Parathyroid adenoma (tissue), 2 donors: Measurements from ENCODE around the gene CYP8B1.

Source experiments
- H2AFZ ChIP-seq: fragments of 300-600 bp; sonication (generic); one replicate; pipeline ENCODE4 v1.7.0; 2017; ENCODE audit warnings: antibody characterized with exemption, mild to moderate bottlenecking
- H3K27ac ChIP-seq: fragments of 300-600 bp; sonication (generic); one replicate; pipeline ENCODE4 v1.7.0; 2017
- H3K27me3 ChIP-seq: fragments of 300-600 bp; sonication (generic); one replicate; pipeline ENCODE4 v1.7.0; 2017; ENCODE audit warnings: low read length; ENCODE audit not compliant: control insufficient read depth, insufficient read depth
- H3K36me3 ChIP-seq: fragments of 300-600 bp; sonication (generic); one replicate; pipeline ENCODE4 v1.7.0; 2017; ENCODE audit warnings: low read length; ENCODE audit not compliant: control insufficient read depth, insufficient read depth
- H3K4me1 ChIP-seq: fragments of 300-600 bp; sonication (generic); one replicate; pipeline ENCODE4 v1.7.0; 2017; ENCODE audit warnings: control low read depth
- H3K4me2 ChIP-seq: fragments of 300-600 bp; sonication (generic); one replicate; pipeline ENCODE4 v1.7.0; 2017; ENCODE audit warnings: low read length
- H3K4me3 ChIP-seq: fragments of 300-600 bp; sonication (generic); one replicate; pipeline ENCODE4 v1.7.0; 2017; ENCODE audit warnings: low read depth, low read length
- H3K79me2 ChIP-seq: fragments of 300-600 bp; sonication (generic); one replicate; pipeline ENCODE4 v1.7.0; 2017; ENCODE audit warnings: control low read depth
- H3K9ac ChIP-seq: fragments of 300-600 bp; sonication (generic); one replicate; pipeline ENCODE4 v1.7.0; 2017; ENCODE audit warnings: mild to moderate bottlenecking
- H3K9me3 ChIP-seq: fragments of 300-600 bp; sonication (generic); one replicate; pipeline ENCODE4 v1.7.0; 2017; ENCODE audit warnings: low read length; ENCODE audit not compliant: control insufficient read depth
- CTCF ChIP-seq: fragments of 300-600 bp; sonication (generic); IDR thresholded peaks from one replicate; pipeline ENCODE4 v1.7.0; 2017; ENCODE audit warnings: antibody characterized with exemption, mild to moderate bottlenecking
- donor health status: primary hyperparathyroidism.

CYP8B1 gene

GRCh38 chr3:42908675-42909074 lies 33.0 kb upstream of the CYP8B1 start:
- H3K9me3 ChIP-seq = no peaks in the 10 kb centered on the region
- no peaks in the 10 kb centered on the region for H3K27me3 ChIP-seq
- H3K79me2 ChIP-seq = no peaks in the 10 kb centered on the region
- H3K27ac ChIP-seq = no peak overlapping the region
- no peak for TF ChIP-seq CTCF
- no peak overlapping the region for H3K9ac ChIP-seq
- no peak overlapping the region for H3K4me2 ChIP-seq
- no peaks in the 10 kb centered on the region for H3K36me3 ChIP-seq
- H3K4me3 ChIP-seq = no peak overlapping the region
- no peak overlapping the region for H2AFZ ChIP-seq
- H3K4me1 ChIP-seq = no peaks in the 10 kb centered on the region

GRCh38 chr3:42906848-42907183 lies 31.1 kb upstream of the CYP8B1 start:
- Histone ChIP-seq H3K36me3 (no peaks in the 10 kb centered on the region), H3K4me3 (no peak overlapping the region), H3K4me2 (no peak overlapping the region), H2AFZ (peak overlapping the region; percentile 87), H3K9ac (no peak overlapping the region), H3K79me2 (no peaks in the 10 kb centered on the region), H3K27ac (no peak overlapping the region), H3K9me3 (no peaks in the 10 kb centered on the region), H3K27me3 (no peaks in the 10 kb centered on the region), H3K4me1 (no peaks in the 10 kb centered on the region)
- no peak for TF ChIP-seq CTCF

GRCh38 chr3:42906070-42906847 lies 30.6 kb upstream of the CYP8B1 start, which contains the start of gene ZNF662:
Gene ZNF662, plus strand, starts transcription at chr3:42906142. Its CDS starts 1,973 bp downstream, at chr3:42908115.
- H3K4me2 ChIP-seq = peak within 1 kb of the TSS; percentile 47
- H3K9ac ChIP-seq = no peak within 1 kb of the TSS
- no peaks in the 10 kb centered on the region for H3K27me3 ChIP-seq
- TF ChIP-seq CTCF = no peak
- no peaks in the 10 kb centered on the region for H3K79me2 ChIP-seq
- peak within 1 kb of the TSS; percentile 87 for H2AFZ ChIP-seq
- peak within 1 kb of the TSS; percentile 31 for H3K4me3 ChIP-seq
- no peaks in the 10 kb centered on the region for H3K36me3 ChIP-seq
- H3K27ac ChIP-seq = no peak within 1 kb of the TSS
- H3K4me1 ChIP-seq = no peaks in the 10 kb centered on the region
- no peaks in the 10 kb centered on the region for H3K9me3 ChIP-seq

GRCh38 chr3:42905740-42906069 lies 30.0 kb upstream of the CYP8B1 start:
- H3K36me3 ChIP-seq = no peaks in the 10 kb centered on the region
- H3K27me3 ChIP-seq = no peaks in the 10 kb centered on the region
- H3K9me3 ChIP-seq = no peaks in the 10 kb centered on the region
- peak overlapping the region; percentile 87 for H2AFZ ChIP-seq
- H3K4me2 ChIP-seq = no peak overlapping the region
- no peaks in the 10 kb centered on the region for H3K4me1 ChIP-seq
- peak overlapping the region; percentile 31 for H3K4me3 ChIP-seq
- no peak for TF ChIP-seq CTCF
- no peak overlapping the region for H3K27ac ChIP-seq
- H3K79me2 ChIP-seq = no peaks in the 10 kb centered on the region
- H3K9ac ChIP-seq = no peak overlapping the region

- no peaks in the 10 kb centered on the region for H3K4me1 ChIP-seq
- no peak overlapping the region for H2AFZ ChIP-seq
- H3K27ac ChIP-seq = no peak overlapping the region
- no peak for TF ChIP-seq CTCF
- H3K27me3 ChIP-seq = no peaks in the 10 kb centered on the region
- no peaks in the 10 kb centered on the region for H3K36me3 ChIP-seq
- no peaks in the 10 kb centered on the region for H3K9me3 ChIP-seq
- no peaks in the 10 kb centered on the region for H3K79me2 ChIP-seq
- H3K9ac ChIP-seq = no peak overlapping the region
- H3K4me3 ChIP-seq = no peak overlapping the region
- H3K4me2 ChIP-seq = no peak overlapping the region
Observed at GRCh38 chr3:42904076-42904475, 28.4 kb upstream of the CYP8B1 start.
